ENCODE data around the gene ZP3. TPM values are rescaled to one million over a fixed set of nuclear protein-coding genes. Genes with fewer than 3 reads are reported as not detected.
A peak's percentile ranks its signal among the peaks of the same experiment; 100 is the strongest.
"Not testable (repeated sequence)": the region's sequence is repeated elsewhere in the genome, so short reads cannot be mapped to it uniquely, and the experiment has no call there.

ZP3 gene
- total and polyA plus RNA-seq, 2 of the 8 experiments (the other 6 are each of a cell fraction or from before 2014, with no cell fraction given) = 1.5 to 2.4 TPM

DNA sequence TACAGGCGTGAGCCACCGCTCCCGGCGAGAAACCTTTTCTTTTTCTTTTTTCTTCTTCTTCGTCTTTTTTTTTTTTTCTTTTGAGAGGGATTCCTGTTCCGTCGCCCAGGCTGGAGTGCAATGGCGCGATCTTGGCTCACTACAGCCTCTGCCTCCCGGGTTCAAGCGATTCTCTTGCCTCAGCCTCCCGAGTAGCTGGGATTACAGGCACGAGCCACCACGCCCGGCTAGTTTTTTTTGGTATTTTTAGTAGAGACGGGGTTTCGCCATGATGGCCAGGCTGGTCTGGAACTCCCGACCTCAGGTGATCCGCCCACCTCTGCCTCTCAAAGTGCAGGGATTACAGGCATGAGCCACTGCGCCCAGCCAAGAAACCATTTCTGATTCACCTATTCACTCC is 36.0 kb downstream of the ZP3 start:
- H3K79me1 ChIP-seq (ENCODE audit: low read depth, low read length); H2BK5ac ChIP-seq (ENCODE audit: low read depth, low read length); POLR2A ChIA-PET (ENCODE audit: partially characterized antibody); H4K8ac ChIP-seq (ENCODE audit: extremely low read depth, insufficient read depth, low read length); H2BK12ac ChIP-seq (ENCODE audit: low read depth, low read length); H3K36me3 ChIP-seq (ENCODE audit: control insufficient read depth in 2 of 4, insufficient read depth in 4 of 4, low read length in 3 of 4); H2BK15ac ChIP-seq (ENCODE audit: low read length); H3K4me1 ChIP-seq (replicated peaks in 1 of 4; ENCODE audit: control insufficient read depth in 3 of 4, insufficient read depth in 4 of 4, low read length in 3 of 4); H4K5ac ChIP-seq (ENCODE audit: insufficient read length, low read depth, low read length); H2AK5ac ChIP-seq (ENCODE audit: low read depth, low read length); H2AFZ ChIP-seq (ENCODE audit: low read length); FAIRE-seq; DNase-seq (ENCODE audit: low read depth in 1 of 2, low spot score in 2 of 2); H3K14ac ChIP-seq (ENCODE audit: insufficient read length); H3K4me2 ChIP-seq (ENCODE audit: insufficient read depth in 1 of 2, low read depth in 2 of 2, low read length in 2 of 2); H3K4ac ChIP-seq (replicated peaks; ENCODE audit: insufficient read length, low read depth, low read length); H3K18ac ChIP-seq (ENCODE audit: extremely low read depth, low read length); CTCF ChIA-PET (ENCODE audit: partially characterized antibody); H2BK20ac ChIP-seq (ENCODE audit: low read length); H3K27me3 ChIP-seq (replicated peaks in 1 of 4; ENCODE audit: control insufficient read depth in 3 of 4, extremely low read depth in 1 of 4, insufficient read depth in 3 of 4, low read length in 3 of 4); H3K27ac ChIP-seq (ENCODE audit: low read depth, low read length); H4K91ac ChIP-seq (replicated peaks; ENCODE audit: insufficient read length, low read length); H3K9ac ChIP-seq (replicated peaks in 1 of 4; ENCODE audit: extremely low read depth in 1 of 4, low read depth in 3 of 4, low read length in 3 of 4); H3K23me2 ChIP-seq (ENCODE audit: low read depth, low read length); H3K4me3 ChIP-seq (ENCODE audit: extremely low read depth in 1 of 4, insufficient read depth in 2 of 4, low read depth in 3 of 4, low read length in 4 of 4); H3K56ac ChIP-seq (replicated peaks; ENCODE audit: insufficient read length, low read depth, low read length); H3K79me2 ChIP-seq (ENCODE audit: control insufficient read depth in 1 of 2, insufficient read depth in 2 of 2, low read length in 2 of 2); H2BK120ac ChIP-seq (replicated peaks; ENCODE audit: low read depth, low read length); H3K9me3 ChIP-seq (ENCODE audit: insufficient read depth in 2 of 2, low read depth in 1 of 2, low read length in 1 of 2); H3K23ac ChIP-seq (ENCODE audit: insufficient read length); H4K20me1 ChIP-seq (replicated peaks in 1 of 2; ENCODE audit: control insufficient read depth in 1 of 2, insufficient read depth in 2 of 2, low read length in 2 of 2): not testable (repeated sequence)
- 98% methylated on average over 9 of the region's 20 CpGs; no CpG with 5 or more reads in 1 of the 2 experiments for WGBS, 2 experiments (ENCODE audit: extremely low coverage in 1 of 2, insufficient coverage in 1 of 2, insufficient read length in 1 of 2, insufficient replicate concordance in 2 of 2, low coverage in 1 of 2, low lambda C conversion rate in 2 of 2, missing lambda C conversion rate in 1 of 2)

DNA sequence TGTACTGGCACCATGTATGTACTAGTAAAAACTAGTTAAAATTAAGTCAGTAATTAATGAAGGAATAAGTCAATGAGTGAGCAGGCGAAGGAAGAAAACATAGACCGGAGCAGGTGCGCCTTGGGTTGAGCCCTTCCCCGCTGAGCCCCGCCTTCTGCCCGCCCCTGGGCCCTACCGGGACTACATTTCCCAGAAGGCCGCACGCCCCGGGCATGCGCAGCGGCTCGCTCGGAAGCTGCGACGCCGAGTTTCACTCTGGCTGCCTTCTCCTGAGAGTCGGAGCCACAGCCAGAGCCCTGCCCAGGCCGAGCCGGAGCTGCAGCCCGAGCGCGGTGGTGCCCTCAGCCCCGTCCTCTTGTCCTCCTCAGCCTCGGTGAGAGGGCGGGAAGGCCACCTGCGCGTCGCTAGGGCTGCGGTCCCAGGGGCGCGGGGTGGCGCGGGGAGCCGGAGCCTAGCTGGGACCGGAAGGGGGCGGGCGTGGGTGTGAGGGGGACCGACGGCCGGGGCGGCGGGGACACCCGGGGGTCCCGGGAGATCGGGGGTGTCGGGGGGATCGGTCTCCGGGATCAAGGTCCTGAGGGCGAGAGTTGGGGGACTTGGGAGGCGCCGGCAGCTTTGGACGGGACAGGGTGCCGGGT is 36.8 kb downstream of the ZP3 start, which contains the start of gene DTX2:
TSS of gene DTX2 (plus strand) at position 246 of the 638 bp plus-strand sequence. CDS start 18,801 bp downstream, outside the sequence.
- H2BK12ac ChIP-seq (ENCODE audit: low read depth, low read length); H4K8ac ChIP-seq (ENCODE audit: extremely low read depth, insufficient read depth, low read length); H2BK15ac ChIP-seq (ENCODE audit: low read length); H4K91ac ChIP-seq (replicated peaks; ENCODE audit: insufficient read length, low read length); H3K4ac ChIP-seq (replicated peaks; ENCODE audit: insufficient read length, low read depth, low read length); H2BK5ac ChIP-seq (ENCODE audit: low read depth, low read length); H2BK20ac ChIP-seq (ENCODE audit: low read length); H3K27ac ChIP-seq (ENCODE audit: low read depth, low read length); POLR2A ChIA-PET (ENCODE audit: partially characterized antibody); H3K9me3 ChIP-seq (ENCODE audit: insufficient read depth in 2 of 2, low read depth in 1 of 2, low read length in 1 of 2); H3K56ac ChIP-seq (replicated peaks; ENCODE audit: insufficient read length, low read depth, low read length); H3K18ac ChIP-seq (ENCODE audit: extremely low read depth, low read length); H3K4me2 ChIP-seq (ENCODE audit: insufficient read depth in 1 of 2, low read depth in 2 of 2, low read length in 2 of 2); H3K23me2 ChIP-seq (ENCODE audit: low read depth, low read length); CTCF ChIA-PET (ENCODE audit: partially characterized antibody); H3K79me2 ChIP-seq (ENCODE audit: control insufficient read depth in 1 of 2, insufficient read depth in 2 of 2, low read length in 2 of 2); H3K79me1 ChIP-seq (ENCODE audit: low read depth, low read length); H3K36me3 ChIP-seq (ENCODE audit: control insufficient read depth in 2 of 4, insufficient read depth in 4 of 4, low read length in 3 of 4); H3K14ac ChIP-seq (ENCODE audit: insufficient read length); H2AK5ac ChIP-seq (ENCODE audit: low read depth, low read length); H4K5ac ChIP-seq (ENCODE audit: insufficient read length, low read depth, low read length); H3K27me3 ChIP-seq (replicated peaks in 1 of 4; ENCODE audit: control insufficient read depth in 3 of 4, extremely low read depth in 1 of 4, insufficient read depth in 3 of 4, low read length in 3 of 4); FAIRE-seq; H2AFZ ChIP-seq (ENCODE audit: low read length); H4K20me1 ChIP-seq (replicated peaks in 1 of 2; ENCODE audit: control insufficient read depth in 1 of 2, insufficient read depth in 2 of 2, low read length in 2 of 2); H3K4me1 ChIP-seq (replicated peaks in 1 of 4; ENCODE audit: control insufficient read depth in 3 of 4, insufficient read depth in 4 of 4, low read length in 3 of 4); H3K23ac ChIP-seq (ENCODE audit: insufficient read length); H3K9ac ChIP-seq (replicated peaks in 1 of 4; ENCODE audit: extremely low read depth in 1 of 4, low read depth in 3 of 4, low read length in 3 of 4); H2BK120ac ChIP-seq (replicated peaks; ENCODE audit: low read depth, low read length): not testable (repeated sequence)
- H3K4me3 ChIP-seq (ENCODE audit: extremely low read depth in 1 of 4, insufficient read depth in 2 of 4, low read depth in 3 of 4, low read length in 4 of 4) = peak within 1 kb of the TSS in 2 of 4 experiments; percentile 49 to 51; a peak in 4 of 8 replicates
- peak in 1 of 2 experiments; percentile 64 for DNase-seq (ENCODE audit: low read depth in 1 of 2, low spot score in 2 of 2)
- WGBS, 2 experiments (ENCODE audit: extremely low coverage in 1 of 2, insufficient coverage in 1 of 2, insufficient read length in 1 of 2, insufficient replicate concordance in 2 of 2, low coverage in 1 of 2, low lambda C conversion rate in 2 of 2, missing lambda C conversion rate in 1 of 2) = 1% methylated on average over 12 of the region's 54 CpGs; no CpG with 5 or more reads in 1 of the 2 experiments
